ENCODE data around the gene TIPARP.

The TIPARP gene

GRCh38 chr3:156675830-156676767 lies 1.7 kb downstream of the TIPARP start:
- peak overlapping the region; percentile 84 to 86 for H3K4me3 ChIP-seq (ENCODE audit: low read depth in 1 of 2, low read length in 2 of 2)
- H3K27ac ChIP-seq (ENCODE audit: low read depth, low read length), result peak overlapping the region; percentile 97
- no peaks in the 10 kb centered on the region for H3K9me3 ChIP-seq (ENCODE audit: control insufficient read depth in 1 of 2, low read length in 2 of 2)
- H3K27me3 ChIP-seq (ENCODE audit: control insufficient read depth in 1 of 2, insufficient read depth in 2 of 2, low read length in 2 of 2), result no peaks in the 10 kb centered on the region
- peaks cover 8 to 21% of the 10 kb centered on the region in 2 donors for H3K36me3 ChIP-seq (ENCODE audit: control insufficient read depth in 1 of 2, insufficient read depth in 2 of 2, low read length in 2 of 2)
- peak overlapping the region; percentile 85 to 90 for H3K9ac ChIP-seq (ENCODE audit: low read depth in 1 of 2, low read length in 2 of 2)
- peaks cover 43% of the 10 kb centered on the region in 2 donors for H3K4me1 ChIP-seq (ENCODE audit: control insufficient read depth in 1 of 2, insufficient read depth in 2 of 2, low read length in 2 of 2)

DNA sequence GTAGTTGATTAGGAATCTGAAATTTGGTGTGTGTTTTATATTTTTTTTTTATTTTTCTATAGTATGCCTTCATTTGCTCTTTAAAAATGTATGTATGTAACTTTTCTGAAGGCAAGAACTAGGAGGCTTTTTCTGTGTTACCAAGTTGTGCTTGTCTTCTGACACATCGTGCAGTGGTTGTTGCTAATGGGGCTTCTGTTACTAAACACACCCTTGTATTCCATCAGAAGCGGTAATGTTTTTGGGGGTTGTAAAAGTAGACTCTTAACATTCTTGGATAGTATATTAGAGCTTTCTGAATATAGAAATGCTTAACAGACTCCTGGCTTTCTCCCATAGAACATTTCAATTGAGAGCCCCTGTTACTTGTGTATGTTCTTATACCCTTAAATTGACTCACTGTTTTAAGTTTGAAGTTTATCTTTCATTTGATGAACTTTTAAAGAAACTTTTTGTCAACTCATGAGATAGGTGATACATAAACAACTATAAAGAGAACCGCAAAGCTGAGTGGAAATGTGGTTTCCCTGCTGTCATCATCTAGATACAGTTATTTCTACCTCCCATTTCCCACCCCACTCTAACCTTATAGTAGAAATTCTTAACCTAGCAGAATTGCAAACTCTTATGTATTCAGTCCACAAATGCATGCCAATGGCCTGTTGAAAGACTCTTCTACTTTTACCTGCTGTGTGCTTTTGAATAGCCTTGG lies 2.5 kb downstream of the TIPARP start:
- Histone ChIP-seq H3K4me1 (ENCODE audit: control insufficient read depth in 1 of 2, insufficient read depth in 2 of 2, low read length in 2 of 2) (peaks cover 51 to 52% of the 10 kb centered on the region in 2 donors), H3K9me3 (ENCODE audit: control insufficient read depth in 1 of 2, low read length in 2 of 2) (no peaks in the 10 kb centered on the region), H3K27me3 (ENCODE audit: control insufficient read depth in 1 of 2, insufficient read depth in 2 of 2, low read length in 2 of 2) (no peaks in the 10 kb centered on the region), H3K9ac (ENCODE audit: low read depth in 1 of 2, low read length in 2 of 2) (peak overlapping the region in 1 of 2 donors; percentile 90), H3K27ac (ENCODE audit: low read depth, low read length) (no peak overlapping the region), H3K4me3 (ENCODE audit: low read depth in 1 of 2, low read length in 2 of 2) (peak overlapping the region in 1 of 2 donors; percentile 86), H3K36me3 (ENCODE audit: control insufficient read depth in 1 of 2, insufficient read depth in 2 of 2, low read length in 2 of 2) (peaks cover 8 to 21% of the 10 kb centered on the region in 2 donors)

GRCh38 chr3:156677536-156677935 lies 3.1 kb downstream of the TIPARP start:
- Histone ChIP-seq H3K27ac (ENCODE audit: low read depth, low read length) (no peak overlapping the region), H3K4me3 (ENCODE audit: low read depth in 1 of 2, low read length in 2 of 2) (no peak overlapping the region)

GRCh38 chr3:156678197-156678596 lies 3.8 kb downstream of the TIPARP start:
- Histone ChIP-seq H3K9ac (ENCODE audit: low read depth in 1 of 2, low read length in 2 of 2) (no peak overlapping the region), H3K27ac (ENCODE audit: low read depth, low read length) (no peak overlapping the region), H3K36me3 (ENCODE audit: control insufficient read depth in 1 of 2, insufficient read depth in 2 of 2, low read length in 2 of 2) (peaks cover 8 to 21% of the 10 kb centered on the region in 2 donors), H3K4me1 (ENCODE audit: control insufficient read depth in 1 of 2, insufficient read depth in 2 of 2, low read length in 2 of 2) (peaks cover 61 to 63% of the 10 kb centered on the region in 2 donors), H3K27me3 (ENCODE audit: control insufficient read depth in 1 of 2, insufficient read depth in 2 of 2, low read length in 2 of 2) (no peaks in the 10 kb centered on the region), H3K4me3 (ENCODE audit: low read depth in 1 of 2, low read length in 2 of 2) (no peak overlapping the region), H3K9me3 (ENCODE audit: control insufficient read depth in 1 of 2, low read length in 2 of 2) (no peaks in the 10 kb centered on the region)

More at GRCh38 chr3:156677536-156677935, 3.1 kb downstream of the TIPARP start:
- Histone ChIP-seq H3K4me1 (ENCODE audit: control insufficient read depth in 1 of 2, insufficient read depth in 2 of 2, low read length in 2 of 2) (peaks cover 57% of the 10 kb centered on the region in 2 donors), H3K9ac (ENCODE audit: low read depth in 1 of 2, low read length in 2 of 2) (no peak overlapping the region), H3K27me3 (ENCODE audit: control insufficient read depth in 1 of 2, insufficient read depth in 2 of 2, low read length in 2 of 2) (no peaks in the 10 kb centered on the region), H3K36me3 (ENCODE audit: control insufficient read depth in 1 of 2, insufficient read depth in 2 of 2, low read length in 2 of 2) (peaks cover 8 to 21% of the 10 kb centered on the region in 2 donors), H3K9me3 (ENCODE audit: control insufficient read depth in 1 of 2, low read length in 2 of 2) (no peaks in the 10 kb centered on the region)

DNA sequence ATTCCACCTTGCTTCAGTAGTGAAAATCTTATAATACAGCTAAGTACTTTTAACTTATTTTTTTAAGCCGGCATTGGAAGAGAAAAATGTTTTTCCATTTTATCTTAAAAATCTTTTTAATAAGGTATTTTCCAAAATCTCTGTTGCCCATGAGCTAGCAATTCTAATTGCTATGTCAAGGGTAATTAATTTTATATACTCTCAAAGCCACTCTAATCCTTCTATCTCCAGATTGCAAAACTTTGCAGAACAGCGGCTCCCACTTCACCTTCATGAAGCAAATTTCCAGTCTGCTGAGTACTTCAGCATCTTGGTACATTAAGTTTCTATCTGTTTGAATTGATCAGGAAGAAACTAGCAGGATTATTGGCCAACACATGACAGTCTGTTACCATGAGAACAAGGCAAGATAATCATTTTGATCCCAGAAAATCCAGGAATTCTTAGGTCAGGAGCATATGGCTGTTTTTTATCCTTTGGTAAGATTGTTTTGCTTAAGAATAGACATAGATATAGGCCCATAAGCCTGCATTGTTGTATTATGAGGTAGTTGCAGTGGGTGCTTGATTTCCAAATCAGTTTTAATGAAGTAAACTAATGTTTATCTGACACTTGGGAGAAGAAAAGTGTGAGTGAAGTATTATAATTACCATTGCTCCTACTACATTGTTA lies 6.0 kb downstream of the TIPARP start:
- H3K4me1 ChIP-seq (ENCODE audit: control insufficient read depth in 1 of 2, insufficient read depth in 2 of 2, low read length in 2 of 2), result peaks cover 62 to 69% of the 10 kb centered on the region in 2 donors
- H3K9me3 ChIP-seq (ENCODE audit: control insufficient read depth in 1 of 2, low read length in 2 of 2), result no peaks in the 10 kb centered on the region
- no peak overlapping the region for H3K9ac ChIP-seq (ENCODE audit: low read depth in 1 of 2, low read length in 2 of 2)
- no peak overlapping the region for H3K27ac ChIP-seq (ENCODE audit: low read depth, low read length)
- no peaks in the 10 kb centered on the region for H3K27me3 ChIP-seq (ENCODE audit: control insufficient read depth in 1 of 2, insufficient read depth in 2 of 2, low read length in 2 of 2)
- H3K4me3 ChIP-seq (ENCODE audit: low read depth in 1 of 2, low read length in 2 of 2), result peak overlapping the region in 1 of 2 donors; percentile 36
- H3K36me3 ChIP-seq (ENCODE audit: control insufficient read depth in 1 of 2, insufficient read depth in 2 of 2, low read length in 2 of 2), result peaks cover 8 to 21% of the 10 kb centered on the region in 2 donors

- Histone ChIP-seq H3K9ac (ENCODE audit: low read depth in 1 of 2, low read length in 2 of 2) (no peak overlapping the region), H3K36me3 (ENCODE audit: control insufficient read depth in 1 of 2, insufficient read depth in 2 of 2, low read length in 2 of 2) (peaks cover 8 to 21% of the 10 kb centered on the region in 2 donors), H3K4me3 (ENCODE audit: low read depth in 1 of 2, low read length in 2 of 2) (peak overlapping the region; percentile 29 to 36), H3K9me3 (ENCODE audit: control insufficient read depth in 1 of 2, low read length in 2 of 2) (no peaks in the 10 kb centered on the region), H3K27ac (ENCODE audit: low read depth, low read length) (no peak overlapping the region), H3K27me3 (ENCODE audit: control insufficient read depth in 1 of 2, insufficient read depth in 2 of 2, low read length in 2 of 2) (no peaks in the 10 kb centered on the region), H3K4me1 (ENCODE audit: control insufficient read depth in 1 of 2, insufficient read depth in 2 of 2, low read length in 2 of 2) (peaks cover 68 to 73% of the 10 kb centered on the region in 2 donors)
Measured at GRCh38 chr3:156681002-156681401, 6.6 kb downstream of the TIPARP start.

GRCh38 chr3:156682501-156682900 lies 8.1 kb downstream of the TIPARP start:
- H3K27me3 ChIP-seq (ENCODE audit: control insufficient read depth in 1 of 2, insufficient read depth in 2 of 2, low read length in 2 of 2), result no peaks in the 10 kb centered on the region
- peaks cover 8 to 21% of the 10 kb centered on the region in 2 donors for H3K36me3 ChIP-seq (ENCODE audit: control insufficient read depth in 1 of 2, insufficient read depth in 2 of 2, low read length in 2 of 2)
- H3K4me3 ChIP-seq (ENCODE audit: low read depth in 1 of 2, low read length in 2 of 2), result no peak overlapping the region
- peaks cover 65 to 70% of the 10 kb centered on the region in 2 donors for H3K4me1 ChIP-seq (ENCODE audit: control insufficient read depth in 1 of 2, insufficient read depth in 2 of 2, low read length in 2 of 2)
- H3K9me3 ChIP-seq (ENCODE audit: control insufficient read depth in 1 of 2, low read length in 2 of 2), result no peaks in the 10 kb centered on the region
- H3K27ac ChIP-seq (ENCODE audit: low read depth, low read length), result no peak overlapping the region
- no peak overlapping the region for H3K9ac ChIP-seq (ENCODE audit: low read depth in 1 of 2, low read length in 2 of 2)

DNA sequence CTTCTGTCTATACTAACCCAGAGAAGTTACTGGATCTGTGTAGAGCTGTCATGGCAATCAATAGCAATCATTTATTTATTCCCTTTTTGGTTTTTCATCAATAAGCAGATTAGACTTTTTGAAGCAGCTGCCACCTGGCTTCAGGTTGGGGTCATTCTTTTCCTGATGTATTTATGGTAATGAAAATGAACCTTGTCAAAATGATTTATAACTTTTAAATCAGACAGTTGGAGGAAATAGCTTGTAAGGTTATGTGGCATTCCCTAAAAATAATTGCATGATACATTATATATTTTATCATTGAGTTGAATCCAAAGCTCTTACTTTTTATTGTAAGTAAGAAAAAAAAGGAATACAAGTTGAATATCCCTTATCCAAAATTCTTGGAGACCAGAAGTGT lies 8.6 kb downstream of the TIPARP start:
- H3K27me3 ChIP-seq (ENCODE audit: control insufficient read depth in 1 of 2, insufficient read depth in 2 of 2, low read length in 2 of 2), result no peaks in the 10 kb centered on the region
- H3K9me3 ChIP-seq (ENCODE audit: control insufficient read depth in 1 of 2, low read length in 2 of 2), result no peaks in the 10 kb centered on the region
- H3K36me3 ChIP-seq (ENCODE audit: control insufficient read depth in 1 of 2, insufficient read depth in 2 of 2, low read length in 2 of 2), result peaks cover 4 to 18% of the 10 kb centered on the region in 2 donors
- no peak overlapping the region for H3K9ac ChIP-seq (ENCODE audit: low read depth in 1 of 2, low read length in 2 of 2)
- no peak overlapping the region for H3K27ac ChIP-seq (ENCODE audit: low read depth, low read length)
- H3K4me3 ChIP-seq (ENCODE audit: low read depth in 1 of 2, low read length in 2 of 2), result no peak overlapping the region
- peaks cover 66 to 68% of the 10 kb centered on the region in 2 donors for H3K4me1 ChIP-seq (ENCODE audit: control insufficient read depth in 1 of 2, insufficient read depth in 2 of 2, low read length in 2 of 2)

GRCh38 chr3:156685198-156685597 lies 10.8 kb downstream of the TIPARP start:
- Histone ChIP-seq H3K36me3 (ENCODE audit: control insufficient read depth in 1 of 2, insufficient read depth in 2 of 2, low read length in 2 of 2) (no peaks in the 10 kb centered on the region), H3K9me3 (ENCODE audit: control insufficient read depth in 1 of 2, low read length in 2 of 2) (no peaks in the 10 kb centered on the region), H3K9ac (ENCODE audit: low read depth in 1 of 2, low read length in 2 of 2) (no peak overlapping the region), H3K27me3 (ENCODE audit: control insufficient read depth in 1 of 2, insufficient read depth in 2 of 2, low read length in 2 of 2) (no peaks in the 10 kb centered on the region), H3K4me1 (ENCODE audit: control insufficient read depth in 1 of 2, insufficient read depth in 2 of 2, low read length in 2 of 2) (peaks cover 69 to 71% of the 10 kb centered on the region in 2 donors), H3K4me3 (ENCODE audit: low read depth in 1 of 2, low read length in 2 of 2) (no peak overlapping the region), H3K27ac (ENCODE audit: low read depth, low read length) (no peak overlapping the region)
